OCI-LY1 (cell line): ENCODE data around the gene FBXW2.

Experiments used
- H2AFZ ChIP-seq: fragments of 200-600 bp; sonication (generic), shearing (Covaris generic); 2 replicates; pipeline ENCODE4 v1.6.0; 2014; ENCODE audit warnings: antibody characterized with exemption, mild to moderate bottlenecking, low read length
- H3F3A ChIP-seq: fragments of 200-600 bp; sonication (generic), shearing (Covaris generic); 2 replicates; pipeline ENCODE4 v1.6.0; 2014; ENCODE audit warnings: mild to moderate bottlenecking, antibody characterized with exemption, low read length, moderate library complexity; ENCODE audit not compliant: insufficient read depth
- H3K27ac ChIP-seq: fragments of 200-600 bp; sonication (generic); 2 replicates; pipeline ENCODE4 v1.5.1; 2014; ENCODE audit warnings: low read length, mixed run types, mild to moderate bottlenecking, low read depth; ENCODE audit not compliant: poor library complexity, severe bottlenecking
- H3K27me3 ChIP-seq: fragments of 200-600 bp; sonication (generic); 2 replicates; pipeline ENCODE4 v1.6.0; 2014; ENCODE audit warnings: antibody characterized with exemption, mild to moderate bottlenecking, low read length, moderate library complexity; ENCODE audit not compliant: insufficient read depth
- H3K36me3 ChIP-seq: fragments of 200-600 bp; sonication (generic); 2 replicates; pipeline ENCODE4 v1.6.1; 2014; ENCODE audit warnings: mild to moderate bottlenecking, antibody characterized with exemption, low read length, moderate library complexity, mixed read lengths; ENCODE audit not compliant: insufficient read depth
- H3K4me1 ChIP-seq: fragments of 200-600 bp; sonication (generic); 2 replicates; pipeline ENCODE4 v1.5.1; 2014; ENCODE audit warnings: mild to moderate bottlenecking, low read length, moderate library complexity; ENCODE audit not compliant: insufficient read depth, severe bottlenecking
- H3K4me2 ChIP-seq: fragments of 200-600 bp; sonication (generic), shearing (Covaris generic); 2 replicates; pipeline ENCODE4 v1.6.1; 2014; ENCODE audit warnings: low read length
- H3K4me3 ChIP-seq: fragments of 200-600 bp; sonication (generic); 2 replicates; pipeline ENCODE4 v1.5.1; 2014; ENCODE audit warnings: low read length, low read depth, mild to moderate bottlenecking, mixed read lengths; ENCODE audit not compliant: poor library complexity, severe bottlenecking
- H3K79me2 ChIP-seq: fragments of 200-600 bp; shearing (Covaris generic); 2 replicates; pipeline ENCODE4 v1.6.1; 2016; ENCODE audit warnings: mixed run types, low read length, mixed read lengths; ENCODE audit not compliant: insufficient read depth
- H3K9ac ChIP-seq: fragments of 200-600 bp; sonication (generic), shearing (Covaris generic); 2 replicates; pipeline ENCODE4 v1.6.1; 2014; ENCODE audit warnings: mild to moderate bottlenecking, low read length, mixed read lengths
- H3K9me2 ChIP-seq: fragments of 200-600 bp; sonication (generic), shearing (Covaris generic); 2 replicates; pipeline ENCODE4 v1.6.1; 2014; ENCODE audit warnings: low read depth, mild to moderate bottlenecking, low read length, mixed read lengths
- H3K9me3 ChIP-seq: fragments of 200-600 bp; shearing (Covaris generic); 2 replicates; pipeline ENCODE4 v1.6.1; 2014; ENCODE audit warnings: low read length, mixed read lengths
- H4K20me1 ChIP-seq: fragments of 200-600 bp; sonication (generic), shearing (Covaris generic); 2 replicates; pipeline ENCODE4 v1.6.0; 2016; ENCODE audit warnings: mild to moderate bottlenecking, low read length; ENCODE audit not compliant: insufficient read depth
- EZH2 ChIP-seq: fragments of 200-600 bp; sonication (generic), shearing (Covaris generic); IDR thresholded peaks from 2 replicates; pipeline ENCODE4 v1.8.0; 2017; ENCODE audit warnings: borderline replicate concordance, mixed run types, mild to moderate bottlenecking, antibody characterized with exemption, low read length, moderate library complexity, mixed read lengths
- TF ChIP-seq, protein P1 (sequence below): fragments of 200-600 bp; sonication (generic), shearing (Covaris generic); IDR thresholded peaks from 2 replicates; pipeline ENCODE4 v1.5.1; 2017; ENCODE audit warnings: mild to moderate bottlenecking, antibody characterized with exemption, low read length, moderate library complexity, mixed read lengths

The FBXW2 gene

DNA sequence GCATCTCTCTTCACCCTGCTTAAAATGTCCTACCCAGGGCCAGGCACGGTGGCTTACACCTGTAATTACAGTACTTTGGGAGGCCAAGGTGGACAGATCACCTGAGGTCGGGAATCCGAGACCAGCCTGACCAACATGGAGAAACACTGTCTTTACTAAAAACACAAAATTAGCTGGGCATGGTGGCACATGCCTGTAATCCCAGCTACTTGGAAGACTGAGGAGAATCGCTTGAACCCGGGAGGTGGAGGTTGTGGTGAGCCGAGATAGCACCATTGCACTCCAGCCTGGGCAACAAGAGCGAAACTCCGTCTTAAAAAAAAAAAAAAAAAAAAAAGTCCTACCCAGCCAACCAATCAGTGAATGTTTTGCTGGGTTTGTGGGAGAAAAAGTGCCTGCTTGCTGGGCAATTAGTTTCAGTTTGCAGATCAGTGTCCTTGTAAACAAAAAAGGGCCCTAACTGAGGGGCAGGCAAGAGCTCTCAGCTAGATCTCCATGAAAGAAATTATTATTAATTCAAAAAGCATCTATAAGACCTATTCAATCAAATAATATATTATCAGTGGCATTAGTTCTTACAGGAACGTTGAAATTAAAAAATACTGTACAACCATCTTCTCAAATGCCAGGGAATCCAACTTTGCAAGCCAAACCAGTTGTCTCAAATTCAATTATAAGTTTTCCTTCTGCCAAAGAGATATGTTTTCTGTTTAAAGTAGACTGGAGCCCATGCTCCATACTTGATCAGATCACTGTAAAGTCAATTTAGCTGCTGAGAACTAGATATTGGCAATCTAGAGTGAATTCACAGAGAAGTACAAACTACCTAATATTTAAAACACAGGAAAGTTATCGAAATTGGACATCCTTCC lies 82.9 kb downstream of the FBXW2 start:
- Histone ChIP-seq H3K27ac (peak overlapping the region; percentile 51), H3K4me3 (peak overlapping the region; percentile 84), H2AFZ (no peak overlapping the region), H3K4me2 (peak overlapping the region; percentile 92), H3K9ac (peak overlapping the region; percentile 17; the same call in 1 of the 2 replicates), H4K20me1 (no peaks in the 10 kb centered on the region), H3K9me3 (no peaks in the 10 kb centered on the region), H3K36me3 (no peaks in the 10 kb centered on the region), H3K9me2 (no peaks in the 10 kb centered on the region), H3K4me1 (peaks cover 53% of the 10 kb centered on the region), H3K79me2 (peaks cover 22% of the 10 kb centered on the region; the same call in 1 of the 2 replicates), H3K27me3 (no peaks in the 10 kb centered on the region), H3F3A (no peaks in the 10 kb centered on the region)
- TF ChIP-seq, protein P1, sequence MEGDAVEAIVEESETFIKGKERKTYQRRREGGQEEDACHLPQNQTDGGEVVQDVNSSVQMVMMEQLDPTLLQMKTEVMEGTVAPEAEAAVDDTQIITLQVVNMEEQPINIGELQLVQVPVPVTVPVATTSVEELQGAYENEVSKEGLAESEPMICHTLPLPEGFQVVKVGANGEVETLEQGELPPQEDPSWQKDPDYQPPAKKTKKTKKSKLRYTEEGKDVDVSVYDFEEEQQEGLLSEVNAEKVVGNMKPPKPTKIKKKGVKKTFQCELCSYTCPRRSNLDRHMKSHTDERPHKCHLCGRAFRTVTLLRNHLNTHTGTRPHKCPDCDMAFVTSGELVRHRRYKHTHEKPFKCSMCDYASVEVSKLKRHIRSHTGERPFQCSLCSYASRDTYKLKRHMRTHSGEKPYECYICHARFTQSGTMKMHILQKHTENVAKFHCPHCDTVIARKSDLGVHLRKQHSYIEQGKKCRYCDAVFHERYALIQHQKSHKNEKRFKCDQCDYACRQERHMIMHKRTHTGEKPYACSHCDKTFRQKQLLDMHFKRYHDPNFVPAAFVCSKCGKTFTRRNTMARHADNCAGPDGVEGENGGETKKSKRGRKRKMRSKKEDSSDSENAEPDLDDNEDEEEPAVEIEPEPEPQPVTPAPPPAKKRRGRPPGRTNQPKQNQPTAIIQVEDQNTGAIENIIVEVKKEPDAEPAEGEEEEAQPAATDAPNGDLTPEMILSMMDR = no peak
- no peak for TF ChIP-seq EZH2

DNA sequence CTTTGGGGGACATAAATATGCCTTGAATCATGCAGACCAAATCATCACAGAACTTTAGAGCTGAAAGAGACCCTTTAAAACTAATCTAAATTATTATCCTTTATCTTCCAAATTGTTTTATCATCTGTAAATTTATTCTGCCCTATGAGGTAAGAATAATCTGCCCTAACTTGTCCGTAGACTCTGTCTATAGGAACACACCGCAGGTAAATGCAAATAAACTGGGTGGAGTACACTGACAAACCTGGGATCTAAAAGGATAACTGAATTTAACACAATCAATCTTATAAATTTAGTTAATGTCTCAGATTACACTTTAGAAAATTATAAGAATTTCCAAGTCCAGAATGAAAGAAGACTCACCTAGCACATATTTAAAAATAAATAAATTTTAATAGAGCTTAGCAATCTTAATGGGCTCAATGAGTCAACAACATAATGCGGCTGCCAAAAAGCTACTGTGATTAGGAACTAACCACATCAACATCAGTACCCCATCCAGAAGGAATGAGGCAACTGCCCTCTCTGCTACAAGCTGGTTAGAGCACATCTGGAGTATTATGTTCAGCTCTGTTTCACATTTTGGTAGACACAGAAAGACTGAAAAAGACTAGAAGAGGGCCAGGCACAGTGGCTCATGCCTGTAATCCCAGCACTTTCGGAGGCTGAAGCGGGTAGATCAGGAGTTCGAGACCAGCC lies 84.5 kb downstream of the FBXW2 start:
- H4K20me1 ChIP-seq = no peaks in the 10 kb centered on the region
- H3K4me2 ChIP-seq = no peak overlapping the region
- TF ChIP-seq EZH2 = no peak
- TF ChIP-seq, protein P1 = no peak
- H3K27ac ChIP-seq = no peak overlapping the region
- peaks cover 29% of the 10 kb centered on the region; the same call in 1 of the 2 replicates for H3K79me2 ChIP-seq
- H3K36me3 ChIP-seq = no peaks in the 10 kb centered on the region
- H2AFZ ChIP-seq = no peak overlapping the region
- H3K9ac ChIP-seq = no peak overlapping the region
- H3K9me2 ChIP-seq = no peaks in the 10 kb centered on the region
- no peaks in the 10 kb centered on the region for H3F3A ChIP-seq
- no peaks in the 10 kb centered on the region for H3K27me3 ChIP-seq
- no peak overlapping the region for H3K4me3 ChIP-seq
- peaks cover 50% of the 10 kb centered on the region for H3K4me1 ChIP-seq
- H3K9me3 ChIP-seq = no peaks in the 10 kb centered on the region

DNA sequence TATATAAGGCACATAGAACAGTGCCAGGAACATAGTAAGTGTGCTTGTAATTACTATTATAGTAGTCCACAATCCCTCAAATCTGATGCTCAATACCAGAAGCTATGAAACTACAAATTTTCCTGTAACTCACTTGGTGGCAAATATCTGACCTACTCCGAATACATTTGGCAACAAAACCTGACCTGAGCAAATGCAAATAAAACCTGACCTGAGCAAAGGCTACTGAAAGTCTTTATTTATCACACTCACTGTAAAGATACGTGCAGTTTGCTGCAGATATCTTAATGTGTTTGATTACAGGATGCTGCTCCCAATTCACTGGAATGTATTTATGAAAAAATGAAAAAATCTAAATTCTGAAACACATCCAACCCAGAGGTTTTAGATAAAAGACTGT lies 86.0 kb downstream of the FBXW2 start:
- TF ChIP-seq EZH2 = no peak
- TF ChIP-seq, protein P1 = no peak
- Histone ChIP-seq H3K9me2 (no peaks in the 10 kb centered on the region), H3K79me2 (peaks cover 29% of the 10 kb centered on the region; the same call in 1 of the 2 replicates), H3K9ac (no peak overlapping the region), H3F3A (no peaks in the 10 kb centered on the region), H3K27me3 (no peaks in the 10 kb centered on the region), H3K4me1 (peaks cover 38% of the 10 kb centered on the region), H3K36me3 (no peaks in the 10 kb centered on the region), H3K9me3 (no peaks in the 10 kb centered on the region), H4K20me1 (no peaks in the 10 kb centered on the region), H3K4me3 (no peak overlapping the region), H3K4me2 (no peak overlapping the region), H3K27ac (no peak overlapping the region), H2AFZ (no peak overlapping the region)
